CD14-positive monocyte (primary cell): ENCODE results near the gene TRAPPC2. TPM values are rescaled to one million over a fixed set of nuclear protein-coding genes. Genes with fewer than 3 reads are reported as not detected.

Source experiments
- DNase-seq, 3 donors: peaks; one replicate each; pipeline ENCODE4 v3.0.0-alpha.2; 2011 to 2022
- H2AFZ ChIP-seq: 2 replicates; pipeline ENCODE4 v1.6.0; 2012; ENCODE audit warnings: mild to moderate bottlenecking, low read depth, low read length, inconsistent platforms; ENCODE audit not compliant: insufficient read depth, poor library complexity, severe bottlenecking
- H3K27ac ChIP-seq, 2 donors: 1 replicate in 1 of 2; 2 replicates in 1 of 2; pipeline ENCODE4 v1.5.1; 2012 to 2013; ENCODE audit warnings: low read length in 2 of 2, control low read depth in 1 of 2, inconsistent platforms in 1 of 2, low read depth in 1 of 2, mild to moderate bottlenecking in 1 of 2
- H3K27me3 ChIP-seq, 2 donors: one replicate each; pipeline versions ENCODE4 v1.6.0 to v1.6.1; 2011 to 2013; ENCODE audit warnings: low read length in 2 of 2; ENCODE audit not compliant: control insufficient read depth in 2 of 2, insufficient read depth in 2 of 2
- H3K36me3 ChIP-seq, 2 donors: replicated peaks in 1 of 2; 1 replicate in 1 of 2; 2 replicates in 1 of 2; pipeline versions ENCODE4 v1.5.1 to v1.6.1; 2012 to 2013; ENCODE audit warnings: low read length in 2 of 2, control low read depth in 1 of 2, inconsistent platforms in 1 of 2, mild to moderate bottlenecking in 1 of 2; ENCODE audit not compliant: insufficient read depth in 2 of 2, control insufficient read depth in 1 of 2
- H3K4me1 ChIP-seq, 2 donors: 1 replicate in 1 of 2; 2 replicates in 1 of 2; pipeline versions ENCODE4 v1.5.1 to v1.6.1; 2012 to 2013; ENCODE audit warnings: low read length in 2 of 2, control low read depth in 1 of 2, inconsistent platforms in 1 of 2, mild to moderate bottlenecking in 1 of 2, moderate library complexity in 1 of 2; ENCODE audit not compliant: insufficient read depth in 2 of 2, control insufficient read depth in 1 of 2
- H3K4me2 ChIP-seq: replicated peaks from 2 replicates; pipeline ENCODE3; 2012; ENCODE audit warnings: low read length, moderate library complexity, mild to moderate bottlenecking; ENCODE audit not compliant: poor library complexity, severe bottlenecking; ENCODE audit errors: extremely low read depth
- H3K4me3 ChIP-seq, 3 experiments: fragments of 200-600 bp in 1 of 3; sonication (generic) in 1 of 3; replicated peaks in 1 of 3; 1 replicate in 2 of 3; 2 replicates in 1 of 3; pipeline ENCODE4 v1.5.1; 2011 to 2013; ENCODE audit warnings: low read length in 3 of 3, mild to moderate bottlenecking in 3 of 3, control low read depth in 2 of 3, low read depth in 2 of 3, inconsistent platforms in 1 of 3, moderate library complexity in 1 of 3
- H3K79me2 ChIP-seq: 2 replicates; pipeline ENCODE4 v1.6.0; 2012; ENCODE audit warnings: mild to moderate bottlenecking, control low read depth, inconsistent platforms, low read length, moderate library complexity; ENCODE audit not compliant: insufficient read depth
- H3K9ac ChIP-seq: 2 replicates; pipeline ENCODE4 v1.6.0; 2017; ENCODE audit warnings: low read length, mild to moderate bottlenecking; ENCODE audit not compliant: insufficient read depth, poor library complexity, severe bottlenecking
- H3K9me3 ChIP-seq, 2 donors: replicated peaks in 1 of 2; 1 replicate in 1 of 2; 2 replicates in 1 of 2; pipeline versions ENCODE4 v1.5.1 to v1.6.1; 2012 to 2013; ENCODE audit warnings: low read length in 2 of 2, control low read depth in 1 of 2; ENCODE audit not compliant: control insufficient read depth in 1 of 2, insufficient read depth in 1 of 2
- H4K20me1 ChIP-seq: 2 replicates; pipeline ENCODE4 v1.6.0; 2012; ENCODE audit warnings: mild to moderate bottlenecking, low read length, control low read depth, moderate library complexity; ENCODE audit not compliant: insufficient read depth
- H3K27ac Mint-ChIP-seq, 7 donors: one replicate each; pipeline ENCODE4 v1.8.0; 2020; ENCODE audit warnings: mild to moderate bottlenecking in 7 of 7, mixed read lengths in 7 of 7, moderate library complexity in 6 of 7, inconsistent platforms in 2 of 7
- H3K27me3 Mint-ChIP-seq, 3 donors: one replicate each; pipeline ENCODE4 v1.8.0; 2021 to 2022; ENCODE audit warnings: low read depth in 3 of 3, mild to moderate bottlenecking in 3 of 3, mixed read lengths in 3 of 3, moderate library complexity in 3 of 3, inconsistent platforms in 1 of 3
- H3K36me3 Mint-ChIP-seq, 2 donors: one replicate each; pipeline ENCODE4 v1.8.0; 2020; ENCODE audit warnings: mixed read lengths in 2 of 2, inconsistent platforms in 1 of 2, mild to moderate bottlenecking in 1 of 2
- H3K4me1 Mint-ChIP-seq: one replicate; pipeline ENCODE4 v1.8.0; 2020; ENCODE audit warnings: mild to moderate bottlenecking, mixed read lengths
- H3K4me3 Mint-ChIP-seq, 2 donors: one replicate each; pipeline ENCODE4 v1.8.0; 2020; ENCODE audit warnings: mild to moderate bottlenecking in 2 of 2, mixed read lengths in 2 of 2, moderate library complexity in 1 of 2
- H3K9me3 Mint-ChIP-seq, 7 donors: one replicate each; pipeline ENCODE4 v1.8.0; 2020 to 2022; ENCODE audit warnings: mixed read lengths in 7 of 7, mild to moderate bottlenecking in 6 of 7, moderate library complexity in 6 of 7, inconsistent platforms in 2 of 7
- WGBS: methylation state at CpG from one replicate; pipeline ENCODE4 v1.1.5; 2013; ENCODE audit warnings: missing lambda C conversion rate; ENCODE audit not compliant: insufficient coverage; 5-methylcytosine and 5-hydroxymethylcytosine counted together
- intact Hi-C, 2 donors: fragments of 100-400 bp; cut with micrococcal nuclease; formaldehyde crosslinking; loops; one replicate each; pipeline versions ENCODE4 v1.15.0 to v1.15.1; 2023
- polyA minus RNA-seq: library from RNA; depleted of rRNA, polyadenylated mRNA; stranded (reverse); fragments of >200 nt; gene quantifications from 2 replicates; pipeline ENCODE4 v1.2.3, GENCODE V29; 2012
- polyA plus RNA-seq, 3 donors: library from polyadenylated mRNA; depleted of rRNA in 1 of 3; unstranded in 2 of 3; stranded (reverse) in 1 of 3; fragments of 300-500 nt in 2 of 3; fragments of >200 nt in 1 of 3; fragmentation: Illumina TruSeq in 2 of 3; gene quantifications; 1 replicate in 2 of 3; 2 replicates in 1 of 3; pipeline ENCODE4 v1.2.3, GENCODE V29; 2012 to 2021
- total RNA-seq, 12 experiments: library from RNA in 1 of 12; stranded (reverse) in 1 of 12; fragments of 120-200 nt in 1 of 12; gene quantifications; one replicate each; pipeline ENCODE4 v1.2.4 and lab custom pipeline; 2013 to 2026; ENCODE audit warnings: mixed read lengths in 6 of 12, inconsistent platforms in 1 of 12
- TF ChIP-seq, protein P1 (sequence below): fragments of 200-600 bp; IDR thresholded peaks from one replicate; pipeline ENCODE4 v1.8.0; 2022; ENCODE audit warnings: antibody characterized with exemption, mild to moderate bottlenecking

The TRAPPC2 gene
- 15.9 TPM for total RNA-seq (2013)
- polyA plus RNA-seq, result 10 to 100 TPM; 10.6 to 18.3 (median 12.2) TPM
- polyA minus RNA-seq, result 2.5 and 5.3 TPM in 2 replicates
- total RNA-seq (lab: John Stamatoyannopoulos, UW), result 2.5 to 14.4 (median 9.6) reads per million in 11 experiments

DNA sequence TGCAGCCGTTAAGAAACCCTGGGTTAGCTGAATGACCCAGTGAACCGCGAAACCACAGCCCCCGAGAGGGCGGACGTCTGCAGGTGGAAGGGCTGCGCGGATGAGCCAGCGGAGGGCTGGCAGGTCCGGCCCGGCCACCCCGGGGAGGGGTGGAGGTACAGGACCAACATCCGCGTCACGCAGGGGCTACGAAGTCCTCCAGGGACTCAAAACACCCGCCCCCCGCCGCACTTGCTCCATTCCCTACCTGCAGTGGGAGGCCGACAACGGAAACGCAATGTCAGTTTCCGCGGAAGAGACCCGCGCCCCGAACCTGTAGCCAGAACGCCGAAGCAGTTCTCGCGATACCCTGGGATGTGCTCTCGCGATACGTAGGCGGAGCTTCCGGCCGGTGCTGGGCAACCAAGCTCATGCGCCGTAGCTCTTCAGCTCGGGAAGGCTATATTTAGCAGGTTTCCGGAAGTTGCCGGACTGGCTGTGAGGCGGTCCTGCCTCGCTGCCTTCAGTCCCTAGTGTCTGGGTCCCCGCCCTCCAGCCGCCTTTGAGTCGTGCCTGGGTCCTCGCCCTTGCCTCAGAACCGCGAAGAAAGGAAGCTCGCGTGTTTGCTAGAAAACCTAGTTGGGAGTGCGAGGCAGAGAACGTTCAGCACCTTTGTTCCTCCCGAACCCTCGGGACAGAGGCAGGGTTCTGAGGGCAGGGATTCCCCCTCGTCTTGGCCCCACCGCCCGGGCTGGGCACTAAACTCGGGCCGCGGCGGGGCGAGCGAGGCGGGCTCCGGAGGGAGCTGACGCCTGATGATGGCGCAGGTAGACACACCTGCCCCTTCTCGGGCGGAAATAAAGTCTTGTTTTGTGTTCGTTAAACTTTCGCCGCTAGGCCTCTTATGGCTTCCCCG, at the start of gene TRAPPC2, which contains the start of gene OFD1:
Gene TRAPPC2, minus strand, starts transcription at position 343 of the 895 bp plus-strand sequence. CDS start 14,657 bp downstream, outside the sequence.
Gene OFD1, plus strand, starts transcription at position 471 of the 895 bp plus-strand sequence. Its CDS starts 324 bp downstream, at position 795.
- Histone ChIP-seq H3K4me2 (peak within 1 kb of the TSS; percentile 73), H3K9ac (peak within 1 kb of the TSS; percentile 74), H3K4me3 (peak within 1 kb of the TSS; percentile 63 to 95 (median 78)), H2AFZ (peak within 1 kb of the TSS; percentile 78), H3K9me3 (peaks cover 0 to 5% of the 10 kb centered on the region in 2 donors), H4K20me1 (no peaks in the 10 kb centered on the region), H3K27ac (peak within 1 kb of the TSS; percentile 82 to 95), H3K36me3 (no peaks in the 10 kb centered on the region), H3K27me3 (peaks cover 0 to 18% of the 10 kb centered on the region in 2 donors), H3K4me1 (peaks cover 16 to 35% of the 10 kb centered on the region in 2 donors), H3K79me2 (peaks cover 54% of the 10 kb centered on the region)
- Mint-ChIP-seq H3K27me3 (peaks cover 0 to 26% (median 0%) of the 10 kb centered on the region in 3 donors), H3K36me3 (peaks cover 0 to 1% of the 10 kb centered on the region in 2 donors), H3K9me3 (peaks cover 0 to 13% (median 2%) of the 10 kb centered on the region in 7 donors), H3K4me3 (peak within 1 kb of the TSS; percentile 85 to 95), H3K4me1 (peaks cover 47% of the 10 kb centered on the region), H3K27ac (peak within 1 kb of the TSS; percentile 87 to 98 (median 95))
- DNase-seq, result peak; percentile 93 to 96 (median 94)
- under 1% methylated on average over 35 of the region's 75 CpGs for WGBS
- TF ChIP-seq, protein P1, sequence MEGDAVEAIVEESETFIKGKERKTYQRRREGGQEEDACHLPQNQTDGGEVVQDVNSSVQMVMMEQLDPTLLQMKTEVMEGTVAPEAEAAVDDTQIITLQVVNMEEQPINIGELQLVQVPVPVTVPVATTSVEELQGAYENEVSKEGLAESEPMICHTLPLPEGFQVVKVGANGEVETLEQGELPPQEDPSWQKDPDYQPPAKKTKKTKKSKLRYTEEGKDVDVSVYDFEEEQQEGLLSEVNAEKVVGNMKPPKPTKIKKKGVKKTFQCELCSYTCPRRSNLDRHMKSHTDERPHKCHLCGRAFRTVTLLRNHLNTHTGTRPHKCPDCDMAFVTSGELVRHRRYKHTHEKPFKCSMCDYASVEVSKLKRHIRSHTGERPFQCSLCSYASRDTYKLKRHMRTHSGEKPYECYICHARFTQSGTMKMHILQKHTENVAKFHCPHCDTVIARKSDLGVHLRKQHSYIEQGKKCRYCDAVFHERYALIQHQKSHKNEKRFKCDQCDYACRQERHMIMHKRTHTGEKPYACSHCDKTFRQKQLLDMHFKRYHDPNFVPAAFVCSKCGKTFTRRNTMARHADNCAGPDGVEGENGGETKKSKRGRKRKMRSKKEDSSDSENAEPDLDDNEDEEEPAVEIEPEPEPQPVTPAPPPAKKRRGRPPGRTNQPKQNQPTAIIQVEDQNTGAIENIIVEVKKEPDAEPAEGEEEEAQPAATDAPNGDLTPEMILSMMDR, result no peak
- intact Hi-C loops, result loop anchor here (5.0 to 10.0 kb wide), 2 partner anchors 37 to 80 kb away; partner anchors contain the start of gene TCEANC (in 2 of the 2)

DNA sequence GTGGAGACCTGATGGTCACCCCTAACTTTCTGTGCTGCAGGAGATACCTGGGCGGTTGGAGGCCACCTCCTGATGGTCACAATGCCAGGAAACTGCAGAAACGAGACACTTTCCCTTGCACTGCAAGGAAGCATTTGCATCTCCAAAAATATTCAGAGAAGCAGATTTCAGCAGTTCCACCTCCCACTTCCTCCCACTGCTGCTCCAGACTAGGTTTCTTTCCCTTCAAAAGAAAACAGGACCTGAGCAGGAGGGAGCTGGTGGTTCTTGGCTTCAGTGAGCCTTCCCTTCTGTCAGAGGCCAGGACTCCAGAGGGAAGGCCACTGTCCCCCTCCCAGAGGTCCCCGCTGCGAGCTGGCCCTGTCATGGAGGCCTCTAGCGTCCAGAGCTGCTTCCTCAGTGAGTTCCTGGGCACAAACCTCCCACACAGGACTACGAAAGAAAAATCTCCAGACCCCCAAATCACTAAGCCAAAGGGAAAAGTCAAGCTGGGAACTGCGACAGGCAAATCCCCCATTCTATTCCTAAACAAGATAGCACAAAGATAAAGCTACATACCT, 46.5 kb upstream of the TRAPPC2 start:
- Histone ChIP-seq H3K4me3 (no peak overlapping the region), H3K27me3 (no peaks in the 10 kb centered on the region), H3K36me3 (peaks cover under 1 to 5% of the 10 kb centered on the region in 2 donors), H3K4me2 (no peak overlapping the region), H4K20me1 (no peaks in the 10 kb centered on the region), H3K4me1 (peaks cover 0 to 5% of the 10 kb centered on the region in 2 donors), H2AFZ (no peak overlapping the region), H3K9ac (no peak overlapping the region), H3K27ac (no peak overlapping the region), H3K9me3 (no peaks in the 10 kb centered on the region), H3K79me2 (no peaks in the 10 kb centered on the region)
- intact Hi-C loops, result no loop called here
- DNase-seq, result no peak
- WGBS, result 67% methylated on average over 3 of the region's 7 CpGs
- H3K36me3 Mint-ChIP-seq, result peaks cover 2% of the 10 kb centered on the region in 2 donors
- H3K4me1 Mint-ChIP-seq, result peaks cover 9% of the 10 kb centered on the region
- H3K27me3 Mint-ChIP-seq, result peaks cover 0 to 15% (median 0%) of the 10 kb centered on the region in 3 donors
- peaks cover 0 to 3% (median 0%) of the 10 kb centered on the region in 7 donors for H3K9me3 Mint-ChIP-seq
- TF ChIP-seq, protein P1, result no peak
- H3K4me3 Mint-ChIP-seq, result no peak overlapping the region
- peak overlapping the region in 1 of 7 donors; percentile 54 for H3K27ac Mint-ChIP-seq
